NCI-H187 treated with DMSO at 0.1 percent for 48 hours (cell line): ENCODE data around the gene MOXD1.

Experiments used
- DNase-seq: peaks from one replicate; lab custom pipeline; 2025; lab: John Stamatoyannopoulos, UW

MOXD1 gene

DNA sequence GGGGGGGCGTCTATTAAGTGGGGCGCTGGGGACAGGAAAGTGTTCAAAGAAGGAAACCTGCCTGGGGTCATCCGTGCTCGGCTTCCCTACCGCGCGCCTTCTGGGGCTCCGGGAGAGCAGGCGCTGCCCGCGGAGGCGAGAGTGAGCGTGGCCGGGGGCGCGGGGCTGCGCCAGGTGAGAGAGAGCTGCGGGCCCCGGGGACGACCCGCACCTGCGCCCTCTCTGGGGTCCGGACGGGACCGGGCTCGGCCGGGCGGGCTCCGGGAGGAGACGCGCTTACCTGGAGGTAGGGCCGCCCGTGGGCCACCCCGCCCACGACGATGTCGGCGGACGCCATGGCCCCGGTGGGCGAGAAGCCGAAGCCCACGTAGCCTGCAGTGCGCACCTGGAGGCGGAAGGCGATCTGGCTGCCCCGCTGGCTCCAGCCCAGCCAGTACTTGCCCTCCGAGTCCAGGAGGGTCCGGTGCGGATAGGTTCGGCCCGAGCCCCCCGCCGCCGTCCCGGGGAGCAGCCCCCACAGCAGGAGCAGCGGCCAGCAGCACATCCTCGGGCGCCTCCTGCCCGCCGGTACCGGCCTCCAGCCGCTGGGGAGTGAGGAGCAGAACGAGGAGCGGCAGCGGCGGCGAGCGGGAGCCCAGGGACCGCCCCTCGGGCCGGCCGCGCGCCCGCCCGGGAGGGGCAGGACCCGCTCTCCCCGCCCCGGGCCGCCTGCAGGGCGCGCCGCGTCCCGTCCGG lies at the start of gene MOXD1:
Gene MOXD1, minus strand, starts transcription at position 593 of the 735 bp plus-strand sequence. Its CDS starts 49 bp downstream, at position 544.
- no peak for DNase-seq

- DNase-seq = no peak
Observed at GRCh38 chr6:132446855-132447241, 45.6 kb upstream of the MOXD1 start.

DNA sequence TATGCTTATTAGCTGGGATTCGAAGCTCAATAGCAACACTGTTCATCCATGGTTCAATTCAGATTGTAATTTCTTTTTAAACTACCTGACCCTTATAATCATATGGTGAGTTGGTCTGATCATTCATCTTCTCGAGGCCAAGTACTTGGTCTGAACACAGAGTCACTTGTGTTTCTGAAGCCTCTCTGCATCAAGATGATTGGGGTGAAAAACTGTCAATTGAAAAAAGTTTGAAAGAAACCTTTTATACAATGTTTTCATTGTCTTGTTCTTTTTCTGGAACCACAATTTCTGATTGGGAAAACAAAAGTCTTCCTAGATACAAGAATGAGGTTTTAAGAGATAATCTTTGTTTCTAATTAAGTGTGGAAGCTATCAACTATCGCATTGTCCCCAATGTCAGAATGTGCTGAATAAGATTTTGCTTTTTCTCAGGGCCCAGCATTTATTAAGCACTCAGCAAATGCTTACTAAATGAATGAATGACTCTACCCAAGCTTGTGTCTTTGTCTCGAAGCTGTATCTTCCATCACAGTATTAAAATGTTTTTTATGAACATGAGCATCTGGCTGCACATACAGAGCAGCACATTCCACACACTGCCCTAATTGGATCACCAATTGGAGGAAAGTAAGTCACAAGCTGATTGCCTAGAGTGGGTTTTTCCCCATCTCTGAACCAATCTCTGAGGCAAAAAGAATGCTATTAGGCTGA lies 45.0 kb upstream of the MOXD1 start:
- no peak for DNase-seq

DNA sequence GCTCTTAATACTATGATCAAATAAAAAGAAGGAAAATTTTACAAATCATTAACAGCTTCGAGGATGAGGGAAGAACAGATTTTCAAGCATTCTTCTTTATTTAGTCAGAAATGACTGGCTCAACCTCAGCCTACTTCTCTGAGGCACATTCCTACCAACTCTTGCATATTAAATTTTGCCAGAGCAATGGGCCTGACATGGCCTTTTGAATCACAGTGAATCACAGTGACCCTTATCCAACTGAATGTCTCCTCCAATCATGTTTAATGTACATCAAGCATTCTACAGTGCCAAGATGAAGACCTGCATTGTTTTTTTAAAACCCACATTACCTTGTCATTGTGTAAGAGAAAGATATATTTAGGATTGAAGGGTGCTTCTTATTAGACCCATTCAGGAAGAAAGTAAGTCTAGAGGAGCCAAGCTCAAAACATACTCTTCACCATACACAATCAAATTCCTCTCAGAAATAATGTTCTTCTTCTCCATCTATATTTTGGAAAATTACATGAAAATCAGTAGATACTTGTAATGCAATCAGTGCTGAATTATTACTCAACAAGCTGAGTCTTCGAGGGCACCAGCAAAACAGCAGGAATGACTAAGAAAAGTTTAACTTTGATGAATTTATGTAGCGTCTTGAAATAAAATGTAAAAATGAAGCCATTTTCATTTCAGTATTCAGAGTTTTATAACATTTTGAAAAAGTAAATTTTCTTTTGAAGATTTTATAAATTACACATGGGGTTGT lies 44.1 kb upstream of the MOXD1 start:
- DNase-seq = no peak

DNA sequence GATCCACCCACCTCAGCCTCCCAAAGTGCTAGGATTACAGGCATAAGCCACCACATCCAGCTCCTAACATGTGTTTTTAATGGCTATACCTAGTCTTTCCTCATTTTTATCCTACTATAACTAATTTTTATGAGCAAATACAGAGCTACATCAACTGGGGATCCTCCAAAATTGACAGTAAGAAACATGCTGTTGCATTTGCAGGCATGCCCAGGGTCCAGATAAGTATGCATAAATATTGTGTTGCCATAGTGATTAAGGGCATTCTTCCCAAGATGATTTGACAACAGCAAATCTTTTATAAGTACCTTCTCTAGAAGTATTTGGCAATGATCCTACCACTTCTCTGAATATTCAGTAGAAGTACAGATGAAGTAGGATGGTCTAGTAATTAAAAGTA lies 41.9 kb upstream of the MOXD1 start:
- no peak for DNase-seq

DNA sequence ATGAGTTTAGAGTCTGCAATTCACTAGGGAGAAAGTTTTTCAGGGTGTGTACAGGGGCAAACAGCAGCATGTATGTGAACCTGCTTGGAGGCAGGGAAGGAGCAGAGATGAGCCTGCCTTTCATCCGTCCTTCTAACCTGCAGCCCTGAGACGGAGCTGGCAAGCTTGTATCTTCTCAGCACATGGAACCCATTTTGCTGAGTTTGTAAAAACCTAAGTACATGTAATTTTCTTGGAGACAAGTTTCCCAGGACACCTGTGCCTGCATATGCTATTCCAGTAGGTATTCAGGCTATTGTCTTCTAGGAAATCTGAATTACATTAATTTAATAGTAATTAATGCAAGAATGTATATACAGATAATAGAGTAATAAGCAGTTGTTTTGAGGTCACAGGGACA lies 28.8 kb upstream of the MOXD1 start:
- DNase-seq = no peak

DNA sequence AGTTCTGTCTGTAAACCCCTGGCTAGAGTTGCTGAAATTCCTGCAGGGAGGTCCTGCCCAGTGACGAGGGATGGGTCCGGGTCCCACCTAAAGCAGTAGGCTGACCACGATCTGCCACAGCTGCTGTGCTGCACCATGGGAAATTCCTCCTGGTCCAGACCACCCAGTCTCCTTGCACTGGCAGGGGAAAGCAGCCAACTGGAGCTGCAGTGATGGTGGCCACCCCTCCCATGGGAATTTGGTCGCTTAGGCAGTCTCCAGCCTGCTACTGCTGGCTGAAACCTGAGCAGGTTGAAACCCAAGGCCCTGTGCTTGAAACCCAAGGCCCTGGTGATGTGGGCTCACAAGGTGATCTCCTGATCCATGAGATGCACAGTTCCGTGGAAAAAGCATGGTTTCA lies 23.9 kb upstream of the MOXD1 start:
- no peak for DNase-seq

GRCh38 chr6:132423839-132424238 lies 22.6 kb upstream of the MOXD1 start:
- DNase-seq = no peak

GRCh38 chr6:132418235-132418965 lies 17.1 kb upstream of the MOXD1 start:
- no peak for DNase-seq

DNA sequence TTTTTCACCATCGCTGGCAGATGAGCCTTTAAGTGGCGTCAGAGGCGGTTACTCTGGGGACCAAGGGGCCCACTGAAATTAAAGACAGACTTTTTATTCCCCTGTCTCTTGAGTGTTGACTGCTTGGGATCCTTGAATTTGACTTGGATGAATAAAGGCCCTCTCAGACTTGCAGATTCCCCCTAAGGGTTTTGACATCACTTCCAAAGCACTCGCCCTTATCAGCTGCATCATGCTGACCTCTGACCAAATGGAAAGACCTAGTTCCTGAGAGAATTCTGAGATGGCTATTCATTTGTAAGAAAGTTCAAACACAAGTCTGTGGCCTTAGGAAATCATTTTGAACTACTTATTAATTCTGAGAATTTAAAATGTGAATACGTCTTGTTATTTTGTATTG lies 13.5 kb upstream of the MOXD1 start:
- no peak for DNase-seq

GRCh38 chr6:132414322-132414721 lies 13.0 kb upstream of the MOXD1 start:
- no peak for DNase-seq

DNA sequence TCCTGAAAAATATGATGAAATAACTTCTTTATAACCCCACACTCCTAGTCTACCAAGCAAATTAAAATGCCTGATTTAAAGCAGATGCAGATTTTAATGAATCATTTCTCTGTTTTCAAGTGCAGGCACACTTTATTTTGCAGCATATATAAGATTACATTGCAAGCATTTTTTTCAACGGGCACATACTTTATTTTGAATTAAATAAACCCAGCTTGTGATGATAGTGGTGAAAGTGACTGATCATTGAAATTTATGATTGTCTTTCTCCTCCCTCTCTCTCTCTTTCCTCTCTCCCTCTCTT lies 12.2 kb upstream of the MOXD1 start:
- DNase-seq = no peak

DNA sequence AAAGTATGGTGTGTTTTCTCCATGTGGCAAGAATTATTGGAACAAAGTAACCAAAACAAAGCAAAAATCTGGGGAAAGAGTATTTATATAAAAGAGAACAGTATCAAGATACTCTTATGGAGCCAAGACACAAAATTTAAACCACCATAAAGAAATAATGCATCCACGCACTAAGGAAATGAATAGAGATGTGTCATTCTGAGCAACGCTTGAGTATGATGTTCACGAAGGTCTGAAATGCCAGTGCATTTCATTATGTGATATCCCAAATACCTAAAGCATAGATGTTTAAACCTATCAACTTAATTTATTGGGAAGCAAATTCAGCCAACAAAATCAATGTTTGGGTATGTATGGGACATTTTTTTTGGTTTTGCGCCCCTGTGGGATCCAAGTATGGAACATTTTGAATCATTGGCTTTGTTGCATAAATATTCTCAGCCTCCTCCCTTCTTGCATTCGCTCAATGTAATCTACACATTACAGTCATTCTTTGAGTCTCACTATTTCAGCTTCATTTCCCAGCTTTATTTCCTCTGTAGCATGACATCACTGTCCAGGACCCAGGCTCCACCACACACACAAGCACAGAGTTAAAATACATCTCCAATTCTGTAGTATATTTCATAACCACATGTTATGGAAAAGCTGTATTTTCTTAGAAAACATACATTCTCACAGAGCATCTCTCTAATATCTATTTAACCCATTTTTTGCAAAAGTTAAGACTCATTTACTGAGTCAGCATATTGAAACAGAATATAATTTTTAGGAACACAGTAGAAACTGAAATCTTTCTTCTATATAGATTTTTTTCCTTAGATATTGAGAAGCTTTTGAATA lies 11.6 kb upstream of the MOXD1 start:
- DNase-seq = no peak

- no peak for DNase-seq
Observed at GRCh38 chr6:132411296-132411695, 10.0 kb upstream of the MOXD1 start.

DNA sequence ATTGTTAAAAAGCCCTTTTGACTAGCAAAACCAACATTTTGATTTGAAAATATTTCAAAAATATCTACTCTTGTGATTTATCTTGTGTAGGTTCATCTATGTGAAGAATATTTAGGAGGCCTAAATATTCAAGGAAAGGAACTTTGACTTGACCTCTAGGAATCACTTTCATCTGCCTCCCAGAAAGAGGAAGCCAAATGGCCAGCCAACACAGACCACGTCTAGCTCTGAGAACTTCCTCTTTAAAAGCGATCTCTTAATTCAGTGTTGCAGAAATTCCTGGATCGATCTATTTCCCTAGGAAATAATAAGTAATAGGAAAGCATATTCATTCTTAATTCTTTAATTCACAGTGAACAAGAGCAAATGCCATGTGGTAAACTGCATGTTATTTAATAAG lies 9.6 kb upstream of the MOXD1 start:
- no peak for DNase-seq

- DNase-seq = no peak
Observed at GRCh38 chr6:132405143-132405915, 4.1 kb upstream of the MOXD1 start.

DNA sequence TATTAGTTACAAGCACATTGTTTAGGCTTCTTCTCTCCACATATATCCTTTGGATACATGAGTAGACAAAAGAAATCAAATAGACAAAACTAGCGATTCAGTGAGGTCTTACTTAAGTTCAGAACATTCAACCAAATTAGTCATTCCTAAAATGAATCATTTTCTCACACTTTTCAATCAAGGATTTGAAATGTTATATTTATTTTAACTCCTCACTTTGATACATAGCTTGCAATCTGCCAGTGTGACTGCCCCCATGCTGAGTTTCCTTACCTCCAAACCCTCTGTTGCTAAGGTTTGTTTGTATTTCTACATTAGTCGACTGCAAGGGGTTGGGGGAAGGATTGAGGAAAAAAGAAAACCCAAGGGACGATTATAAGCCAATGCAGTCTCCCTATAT lies 3.5 kb upstream of the MOXD1 start:
- DNase-seq = no peak

DNA sequence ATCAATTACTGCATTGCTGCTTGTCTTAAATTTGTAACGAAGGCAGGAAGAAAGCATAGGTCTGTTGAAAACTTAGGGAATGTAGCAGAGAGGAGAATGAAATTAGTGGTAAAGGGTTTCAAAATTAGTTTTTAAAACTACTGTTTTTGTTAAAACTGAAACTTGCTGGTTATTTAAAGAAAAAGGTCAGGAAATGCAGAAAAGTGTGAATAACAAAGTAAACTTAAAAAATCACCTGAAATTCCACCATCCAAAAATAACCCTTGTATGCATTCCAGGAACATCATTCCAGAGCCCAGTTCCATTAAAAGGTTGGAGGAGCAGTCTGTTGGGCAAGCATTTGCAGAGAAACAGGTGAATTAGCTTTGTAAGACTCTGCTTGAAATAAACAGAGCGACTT lies 3.1 kb upstream of the MOXD1 start:
- no peak for DNase-seq

GRCh38 chr6:132401618-132402285 lies 477 bp upstream of the MOXD1 start:
- DNase-seq = no peak

GRCh38 chr6:132400555-132400882 lies 756 bp downstream of the MOXD1 start:
- no peak for DNase-seq
